HFFc6 (cell line): ENCODE results near the gene ZNF462. TPM values are rescaled to one million over a fixed set of nuclear protein-coding genes. Genes with fewer than 3 reads are reported as not detected.
A peak's percentile ranks its signal among the peaks of the same experiment; 100 is the strongest.

Source experiments
- DNase-seq: peaks from one replicate; pipeline ENCODE4 v3.0.0-alpha.2; 2018
- H3K27ac Mint-ChIP-seq: 2 replicates; pipeline ENCODE4 v1.8.0; 2020; ENCODE audit warnings: mild to moderate bottlenecking, mixed read lengths
- H3K27me3 Mint-ChIP-seq: 2 replicates; pipeline ENCODE4 v1.8.0; 2021; ENCODE audit warnings: mild to moderate bottlenecking, moderate library complexity, mixed read lengths; ENCODE audit not compliant: insufficient read depth
- H3K36me3 Mint-ChIP-seq: 2 replicates; pipeline ENCODE4 v1.8.0; 2021; ENCODE audit warnings: low read depth, mixed read lengths
- H3K4me1 Mint-ChIP-seq: 2 replicates; pipeline ENCODE4 v1.8.0; 2020; ENCODE audit warnings: low read depth, mixed read lengths
- H3K4me3 Mint-ChIP-seq: 2 replicates; pipeline ENCODE4 v1.8.0; 2020; ENCODE audit warnings: mild to moderate bottlenecking, moderate library complexity, mixed read lengths
- H3K9me3 Mint-ChIP-seq: 2 replicates; pipeline ENCODE4 v1.8.0; 2020; ENCODE audit warnings: mild to moderate bottlenecking, mixed read lengths
- total RNA-seq, 6 experiments: library from RNA; stranded (reverse); fragmentation: NEBNext Ultra II Directional; extraction: Animal tissue kit (Norgen Biotek cat#: 25700); gene quantifications; 2 replicates in 1 of 6; 3 replicates in 5 of 6; pipeline ENCODE4 v1.2.3, GENCODE V29; 2021
- TF ChIP-seq, protein P1 (sequence below): fragments of 200-600 bp; sonication (generic); IDR thresholded peaks from 2 replicates; pipeline ENCODE4 v1.5.0; 2021; ENCODE audit warnings: antibody characterized with exemption, mild to moderate bottlenecking

ZNF462 gene
- total RNA-seq, 6 experiments from 2014 or later: 10.1 to 18.9 (median 15.6) TPM

DNA sequence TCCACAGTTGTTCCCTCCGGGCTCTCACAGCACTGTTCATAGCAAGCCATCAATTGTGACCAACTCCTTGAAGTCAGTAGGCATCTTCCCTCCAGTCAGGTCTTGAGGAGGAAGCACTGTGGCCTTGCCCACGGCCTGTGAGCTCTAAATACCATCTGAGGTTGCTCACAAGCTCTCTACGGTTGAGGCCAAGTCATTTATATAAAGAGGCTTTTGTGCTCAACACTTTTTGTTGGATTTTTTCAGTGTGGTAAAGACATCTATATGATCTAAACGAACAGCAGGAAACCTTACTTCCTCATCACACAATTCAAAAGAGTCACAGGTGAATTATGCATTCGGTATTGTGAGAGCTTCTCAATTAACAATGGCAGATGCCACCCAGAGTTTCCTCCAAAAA is 97.3 kb downstream of the ZNF462 start:
- no peaks in the 10 kb centered on the region for H3K27me3 Mint-ChIP-seq
- no peak for DNase-seq
- peaks cover 6% of the 10 kb centered on the region; the same call in 1 of the 2 replicates for H3K9me3 Mint-ChIP-seq
- peaks cover 40% of the 10 kb centered on the region for H3K36me3 Mint-ChIP-seq
- peaks cover 65% of the 10 kb centered on the region for H3K4me1 Mint-ChIP-seq
- H3K4me3 Mint-ChIP-seq: no peak overlapping the region
- H3K27ac Mint-ChIP-seq: no peak overlapping the region
- TF ChIP-seq, protein P1, sequence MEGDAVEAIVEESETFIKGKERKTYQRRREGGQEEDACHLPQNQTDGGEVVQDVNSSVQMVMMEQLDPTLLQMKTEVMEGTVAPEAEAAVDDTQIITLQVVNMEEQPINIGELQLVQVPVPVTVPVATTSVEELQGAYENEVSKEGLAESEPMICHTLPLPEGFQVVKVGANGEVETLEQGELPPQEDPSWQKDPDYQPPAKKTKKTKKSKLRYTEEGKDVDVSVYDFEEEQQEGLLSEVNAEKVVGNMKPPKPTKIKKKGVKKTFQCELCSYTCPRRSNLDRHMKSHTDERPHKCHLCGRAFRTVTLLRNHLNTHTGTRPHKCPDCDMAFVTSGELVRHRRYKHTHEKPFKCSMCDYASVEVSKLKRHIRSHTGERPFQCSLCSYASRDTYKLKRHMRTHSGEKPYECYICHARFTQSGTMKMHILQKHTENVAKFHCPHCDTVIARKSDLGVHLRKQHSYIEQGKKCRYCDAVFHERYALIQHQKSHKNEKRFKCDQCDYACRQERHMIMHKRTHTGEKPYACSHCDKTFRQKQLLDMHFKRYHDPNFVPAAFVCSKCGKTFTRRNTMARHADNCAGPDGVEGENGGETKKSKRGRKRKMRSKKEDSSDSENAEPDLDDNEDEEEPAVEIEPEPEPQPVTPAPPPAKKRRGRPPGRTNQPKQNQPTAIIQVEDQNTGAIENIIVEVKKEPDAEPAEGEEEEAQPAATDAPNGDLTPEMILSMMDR: no peak

DNA sequence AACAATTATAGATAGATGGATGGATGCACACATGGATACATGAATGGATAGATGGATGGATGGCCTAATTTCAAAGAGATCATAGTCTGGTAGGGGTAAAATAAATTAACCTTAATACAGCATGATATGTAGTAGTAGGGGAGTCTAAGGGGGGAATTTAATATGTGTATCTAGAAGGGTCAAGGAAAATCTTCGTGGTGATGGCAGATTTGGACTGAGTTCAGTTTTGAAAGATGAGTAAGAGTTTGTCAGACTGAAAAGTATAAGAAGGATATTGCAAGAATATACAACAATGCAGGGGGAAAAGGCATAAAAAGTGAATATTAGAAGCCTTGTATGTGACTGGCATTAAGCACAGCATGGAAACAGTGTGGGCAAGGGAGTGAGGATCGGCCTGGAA is 98.7 kb downstream of the ZNF462 start:
- Mint-ChIP-seq H3K27me3 (no peaks in the 10 kb centered on the region), H3K4me3 (0 out of 2 replicates have a peak overlapping the region, but pooled peaks have one; percentile 0), H3K4me1 (peaks cover 57% of the 10 kb centered on the region), H3K27ac (peak overlapping the region; percentile 47), H3K36me3 (peaks cover 30% of the 10 kb centered on the region), H3K9me3 (peaks cover 6% of the 10 kb centered on the region; the same call in 1 of the 2 replicates)
- DNase-seq: no peak
- TF ChIP-seq, protein P1: no peak

DNA sequence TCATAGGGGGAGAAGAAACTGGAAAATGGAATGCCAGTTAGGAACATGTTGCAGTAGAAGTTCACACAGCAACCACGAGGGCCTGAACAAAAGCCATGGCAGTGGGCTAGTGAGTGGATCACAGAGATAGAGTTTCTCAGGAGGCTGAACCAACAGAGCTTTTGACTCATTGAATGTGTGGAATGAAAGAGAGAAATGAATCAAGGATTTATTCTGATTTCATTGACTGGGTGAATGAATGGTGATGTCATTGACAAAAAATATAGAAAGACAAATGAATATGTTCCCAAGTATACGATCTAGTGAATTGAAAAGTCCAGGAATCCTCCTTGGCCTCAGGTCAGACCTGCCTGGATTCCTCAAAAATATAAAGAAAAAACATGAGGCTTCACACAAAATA is 99.2 kb downstream of the ZNF462 start:
- Mint-ChIP-seq H3K36me3 (peaks cover 27% of the 10 kb centered on the region), H3K27ac (peak overlapping the region; percentile 47)
- no peak for DNase-seq

DNA sequence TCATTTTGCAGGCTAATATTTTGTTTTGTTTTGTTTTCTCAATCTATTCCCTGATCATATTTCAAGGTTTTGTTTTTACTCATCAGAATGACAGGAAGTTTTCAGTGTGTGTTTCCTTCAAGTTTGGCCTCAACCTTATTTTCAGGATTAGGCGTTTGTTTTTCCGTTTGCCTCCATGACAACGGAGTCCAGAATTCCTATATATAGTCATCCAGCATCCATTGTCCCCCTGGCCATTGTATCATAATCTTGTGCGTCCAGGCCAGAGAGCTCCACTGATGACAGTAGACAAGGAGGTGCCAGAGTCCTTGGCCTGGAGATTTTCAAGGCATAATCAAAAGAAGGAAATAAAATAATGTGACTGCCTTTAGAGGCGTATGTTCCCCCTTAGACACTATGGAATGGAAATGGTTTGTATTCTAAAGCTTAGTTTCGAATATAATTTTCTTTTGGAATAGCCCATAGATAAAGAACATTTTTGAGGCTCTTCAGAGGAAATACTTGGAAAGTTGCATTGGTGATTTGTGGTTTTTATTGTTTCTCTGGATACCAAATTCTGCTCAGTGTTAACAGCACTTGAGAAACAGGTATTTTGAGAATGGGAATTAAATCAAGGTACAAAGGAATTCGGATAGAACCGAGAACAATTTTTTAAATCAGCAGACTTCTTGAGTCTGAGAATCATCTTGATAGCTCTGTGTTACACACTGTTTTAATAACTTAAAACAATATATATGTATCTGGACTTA is 99.8 kb downstream of the ZNF462 start:
- H3K27me3 Mint-ChIP-seq: no peaks in the 10 kb centered on the region
- peaks cover 28% of the 10 kb centered on the region for H3K36me3 Mint-ChIP-seq
- TF ChIP-seq, protein P1: no peak
- H3K9me3 Mint-ChIP-seq: peaks cover 6% of the 10 kb centered on the region; the same call in 1 of the 2 replicates
- peak overlapping the region; percentile 47; the same call in 1 of the 2 replicates for H3K27ac Mint-ChIP-seq
- H3K4me1 Mint-ChIP-seq: peaks cover 46% of the 10 kb centered on the region
- no peak for DNase-seq
- no peak overlapping the region for H3K4me3 Mint-ChIP-seq

More for the DNA sequence above, 99.2 kb downstream of the ZNF462 start:
- H3K4me3 Mint-ChIP-seq: 0 out of 2 replicates have a peak overlapping the region, but pooled peaks have one; percentile 0
- no peaks in the 10 kb centered on the region for H3K27me3 Mint-ChIP-seq
- TF ChIP-seq, protein P1: no peak; the same call in 1 of the 2 replicates
- H3K4me1 Mint-ChIP-seq: peaks cover 52% of the 10 kb centered on the region
- H3K9me3 Mint-ChIP-seq: peaks cover 6% of the 10 kb centered on the region; the same call in 1 of the 2 replicates

DNA sequence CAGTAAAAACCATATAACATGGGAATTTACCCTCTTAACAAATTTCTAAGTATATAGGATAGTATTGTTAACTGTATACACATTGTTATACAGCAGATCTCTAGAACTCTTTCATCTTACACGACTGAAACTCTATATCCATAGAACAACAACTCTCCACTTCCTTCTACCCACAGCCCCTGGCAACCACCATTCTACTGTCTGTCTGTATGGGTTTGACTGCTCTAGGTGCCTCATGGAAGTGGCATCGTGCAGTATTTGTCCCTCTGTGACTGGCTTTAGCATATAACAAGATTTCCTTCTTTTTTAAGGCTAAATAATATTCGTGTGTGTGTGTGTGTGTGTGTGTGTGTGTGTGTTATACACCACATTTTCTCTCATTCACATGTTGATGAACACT is 100.7 kb downstream of the ZNF462 start:
- no peak overlapping the region for H3K4me3 Mint-ChIP-seq
- DNase-seq: no peak
- no peak overlapping the region for H3K27ac Mint-ChIP-seq
- H3K27me3 Mint-ChIP-seq: no peaks in the 10 kb centered on the region
- TF ChIP-seq, protein P1: no peak
- H3K9me3 Mint-ChIP-seq: peaks cover 6% of the 10 kb centered on the region; the same call in 1 of the 2 replicates
- peaks cover 28% of the 10 kb centered on the region for H3K36me3 Mint-ChIP-seq
- H3K4me1 Mint-ChIP-seq: peaks cover 37% of the 10 kb centered on the region
